CD4-positive, alpha-beta T cell treated with Interleukin-1 beta for 1 hour (primary cell): Measurements from ENCODE around the gene S100A12.

Source experiments
- DNase-seq, 2 donors: peaks; one replicate each; pipeline ENCODE4 v3.0.0-alpha.2; 2020 to 2022

S100A12 gene

GRCh38 chr1:153365696-153366095, 9.7 kb downstream of the S100A12 start:
- DNase-seq, result no peak

DNA sequence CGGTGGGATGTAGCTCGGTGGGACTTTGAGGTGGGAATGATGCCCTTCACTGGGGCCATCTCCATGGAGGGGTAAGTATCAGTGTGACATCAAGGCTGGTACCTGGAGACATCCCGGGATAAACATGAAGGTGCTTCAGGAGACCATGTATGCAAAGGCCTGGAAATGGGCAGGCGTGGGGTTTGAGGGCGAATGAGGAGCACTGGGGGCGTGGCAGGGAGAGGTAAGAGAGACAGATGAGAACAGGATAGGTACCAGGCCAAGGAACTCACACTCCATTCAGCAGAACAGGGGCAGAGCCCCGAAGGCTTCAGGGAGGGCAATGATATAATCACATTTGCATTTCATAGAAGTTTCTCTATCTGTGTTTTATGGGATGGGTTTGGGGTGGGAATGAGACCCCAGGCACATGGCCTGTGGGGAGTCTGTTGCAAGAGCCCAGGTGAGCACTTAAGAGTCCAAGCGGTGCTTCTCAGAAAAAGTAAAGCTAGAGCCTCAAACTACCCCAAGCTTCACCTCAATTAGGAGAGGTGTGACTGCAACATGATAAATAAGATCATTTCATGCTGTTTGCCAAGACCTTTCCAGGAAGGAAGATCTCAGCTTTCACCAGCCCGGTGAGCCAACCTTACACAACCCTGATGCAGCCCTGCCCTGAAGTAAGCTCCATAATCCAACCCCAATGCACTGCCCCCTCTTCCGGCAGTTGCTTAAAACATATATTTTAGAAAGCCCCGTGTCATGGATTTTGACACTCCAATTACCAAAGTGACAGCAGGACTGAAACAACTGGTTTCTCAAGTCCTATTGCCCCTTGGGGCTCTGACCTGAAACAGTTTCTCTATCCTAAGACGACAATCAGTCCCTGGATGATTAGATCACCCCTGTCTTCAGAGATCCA, 10.4 kb downstream of the S100A12 start:
- no peak for DNase-seq

GRCh38 chr1:153364156-153364555, 11.3 kb downstream of the S100A12 start:
- DNase-seq, result no peak

GRCh38 chr1:153363641-153364040, 11.8 kb downstream of the S100A12 start:
- DNase-seq, result no peak

DNA sequence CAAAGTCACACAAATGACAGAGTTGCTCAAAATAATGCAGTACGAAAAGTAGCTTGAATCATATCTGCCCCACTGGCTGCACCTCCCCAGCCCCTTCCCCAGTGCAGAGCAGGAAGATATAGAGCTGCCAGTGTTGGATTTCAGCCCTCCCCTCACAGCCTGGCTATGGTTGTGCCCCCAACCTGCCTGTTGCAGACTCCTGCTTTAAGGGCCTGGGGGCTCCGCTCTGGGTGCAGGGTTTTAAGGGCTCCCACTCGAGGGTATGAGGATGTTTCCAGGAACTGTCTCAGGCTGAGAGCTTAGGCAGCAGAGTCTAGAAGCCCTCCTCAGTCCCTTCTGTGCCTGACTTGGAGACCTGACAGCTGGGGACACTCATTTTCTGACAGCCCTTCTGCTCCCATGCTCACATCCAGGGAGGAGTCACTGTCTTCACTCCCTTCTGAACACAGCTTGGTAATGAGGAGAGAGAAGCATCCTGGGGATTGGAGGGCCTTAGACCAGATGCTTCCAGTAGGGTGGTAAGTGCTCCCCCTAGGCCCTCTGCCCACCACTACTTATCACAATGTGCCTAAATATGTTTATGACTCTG, 13.1 kb downstream of the S100A12 start:
- DNase-seq, result no peak

- no peak for DNase-seq
Observed at GRCh38 chr1:153361480-153362109, 13.8 kb downstream of the S100A12 start.

- DNase-seq, result no peak
Observed at GRCh38 chr1:153360592-153361479, 14.6 kb downstream of the S100A12 start.

GRCh38 chr1:153360190-153360589, 15.2 kb downstream of the S100A12 start:
- DNase-seq, result no peak

DNA sequence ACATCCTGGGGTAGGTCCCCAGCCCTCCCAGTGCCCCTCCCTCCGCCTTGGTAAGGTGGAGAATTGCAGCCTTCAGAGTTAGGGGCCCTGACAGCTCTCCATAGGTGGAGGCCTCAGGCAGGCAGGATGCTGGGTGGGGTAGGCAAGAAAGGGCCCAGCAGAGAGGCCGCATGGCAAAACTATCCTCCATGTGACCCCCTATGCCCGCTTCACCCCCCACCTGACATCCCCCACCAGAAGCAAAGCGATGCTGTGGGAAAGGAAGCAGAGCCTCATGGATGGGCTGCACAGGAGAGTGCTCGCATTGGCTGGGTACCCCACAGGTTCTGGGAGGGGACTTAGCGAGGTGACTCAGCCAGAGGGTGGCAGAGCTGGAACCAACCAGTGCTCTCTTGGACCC, 16.2 kb downstream of the S100A12 start:
- no peak for DNase-seq

DNA sequence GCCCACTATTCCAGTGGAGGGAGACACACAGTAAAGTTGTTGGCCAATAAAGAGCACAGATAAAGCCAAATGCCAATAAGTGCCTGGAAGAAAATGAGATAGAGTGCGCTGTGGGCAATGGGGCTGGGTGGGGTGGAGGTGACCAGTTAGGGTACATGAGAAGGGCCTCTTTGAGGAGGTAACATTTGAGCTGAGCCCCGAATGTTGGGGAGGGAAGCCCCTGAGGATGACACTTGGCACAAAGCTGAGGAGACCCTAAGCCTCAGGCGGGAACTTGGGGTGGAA, 16.8 kb downstream of the S100A12 start:
- DNase-seq, result no peak

DNA sequence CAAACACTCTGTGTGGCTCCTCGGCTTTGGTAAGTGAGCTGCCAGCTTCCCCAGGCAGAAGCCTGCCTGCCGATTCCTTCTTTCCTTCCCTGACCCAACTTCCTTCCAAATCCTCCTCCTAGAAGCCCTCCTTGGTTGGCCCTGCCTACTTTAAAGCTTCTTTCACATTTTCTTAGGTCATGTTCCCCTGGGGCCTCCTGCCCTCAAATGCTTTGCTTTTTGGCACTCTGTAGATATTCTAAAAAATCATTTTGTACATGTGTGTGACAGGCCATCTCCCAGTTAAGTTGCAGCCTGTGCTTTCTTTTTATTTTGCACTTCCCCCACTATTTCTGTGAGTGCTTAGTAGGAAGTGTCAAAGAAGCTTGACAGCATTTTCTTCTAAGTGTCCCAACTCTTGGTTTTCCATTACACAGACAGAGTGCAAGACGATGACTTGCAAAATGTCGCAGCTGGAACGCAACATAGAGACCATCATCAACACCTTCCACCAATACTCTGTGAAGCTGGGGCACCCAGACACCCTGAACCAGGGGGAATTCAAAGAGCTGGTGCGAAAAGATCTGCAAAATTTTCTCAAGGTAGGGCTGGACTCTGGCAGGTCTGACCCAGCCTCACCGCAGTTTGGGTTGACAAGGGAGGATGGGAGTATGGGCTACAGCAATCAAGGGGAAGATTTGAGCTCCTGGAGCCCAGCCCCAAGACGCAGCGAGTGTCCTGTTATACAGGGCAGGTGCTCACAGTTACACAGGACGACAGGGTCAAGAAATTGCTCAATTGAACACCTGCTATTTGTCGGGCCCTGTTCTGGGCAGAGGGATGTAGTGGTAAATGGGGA, 17.3 kb downstream of the S100A12 start, which contains the start of gene S100A9:
Gene S100A9 (plus strand): TSS at position 2 of the 838 bp plus-strand sequence. CDS start 430 bp downstream, at position 432.
- DNase-seq, result no peak

DNA sequence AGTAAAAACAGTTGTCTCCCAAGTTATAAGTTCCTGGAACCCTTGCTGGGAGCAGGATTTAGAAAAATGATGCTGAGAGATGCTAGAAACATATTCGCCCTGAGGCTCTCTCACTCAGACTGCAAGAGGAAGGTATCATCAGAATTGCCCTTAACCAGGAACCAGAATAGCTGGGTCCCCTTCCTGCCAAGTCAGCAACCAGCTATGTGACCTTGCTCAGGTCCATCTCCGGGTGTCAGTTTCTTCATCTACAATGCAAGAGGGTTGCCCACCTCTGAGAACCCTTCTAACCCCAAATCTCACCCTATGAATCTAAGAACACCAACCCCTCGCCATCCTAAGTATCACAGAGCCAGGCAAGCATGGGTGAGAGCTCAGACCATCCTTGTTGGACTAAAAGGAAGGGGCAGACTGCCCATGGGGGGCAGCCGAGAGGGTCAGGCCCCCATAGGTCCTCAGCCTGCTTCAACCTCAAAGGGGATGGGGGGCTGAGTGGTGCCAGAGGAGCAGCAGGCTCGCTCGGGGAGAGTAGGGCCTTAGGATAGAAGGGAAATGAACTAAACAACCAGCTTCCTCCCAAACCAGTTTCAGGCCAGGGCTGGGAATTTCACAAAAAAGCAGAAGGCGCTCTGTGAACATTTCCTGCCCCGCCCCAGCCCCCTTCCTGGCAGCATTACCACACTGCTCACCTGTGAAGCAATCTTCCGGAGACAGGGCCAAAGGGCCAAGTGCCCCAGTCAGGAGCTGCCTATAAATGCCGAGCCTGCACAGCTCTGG, 18.2 kb downstream of the S100A12 start:
- peak; percentile 13 to 61 for DNase-seq

DNA sequence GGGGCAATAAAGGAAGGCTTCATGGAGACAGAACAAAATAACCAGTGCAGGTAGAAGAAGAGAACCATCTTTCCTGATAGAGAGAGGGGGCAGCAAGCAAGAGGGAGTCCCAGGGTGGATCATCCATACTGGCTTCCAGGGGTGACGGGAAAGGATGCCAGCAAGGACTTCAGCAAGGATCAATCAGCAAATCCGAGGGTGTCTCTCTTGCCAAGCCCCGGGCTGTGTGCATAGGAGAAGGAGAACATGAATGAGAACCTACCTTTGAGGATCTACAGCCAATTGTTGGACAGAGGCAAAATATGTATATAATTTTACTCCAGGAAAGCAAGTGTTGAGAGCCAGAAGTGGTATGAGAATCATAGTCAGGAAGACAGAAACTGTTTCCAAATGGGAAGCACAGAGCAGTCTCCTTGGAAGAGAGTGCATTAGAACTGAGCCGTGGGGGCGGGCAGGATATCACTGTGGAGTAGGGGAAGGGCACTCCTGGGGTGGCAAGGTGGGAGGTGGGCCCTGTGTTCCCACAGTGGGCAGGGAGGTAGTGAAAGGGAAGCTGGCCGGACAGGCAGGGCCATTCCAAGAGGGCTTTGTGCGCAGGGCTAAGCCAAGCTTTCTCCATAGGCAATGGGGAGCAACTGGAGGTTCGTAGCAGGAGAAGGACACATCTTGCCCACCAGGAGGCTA, 18.9 kb downstream of the S100A12 start:
- no peak for DNase-seq

GRCh38 chr1:153355445-153356071, 19.9 kb downstream of the S100A12 start:
- DNase-seq, result peak; percentile 40 to 69

DNA sequence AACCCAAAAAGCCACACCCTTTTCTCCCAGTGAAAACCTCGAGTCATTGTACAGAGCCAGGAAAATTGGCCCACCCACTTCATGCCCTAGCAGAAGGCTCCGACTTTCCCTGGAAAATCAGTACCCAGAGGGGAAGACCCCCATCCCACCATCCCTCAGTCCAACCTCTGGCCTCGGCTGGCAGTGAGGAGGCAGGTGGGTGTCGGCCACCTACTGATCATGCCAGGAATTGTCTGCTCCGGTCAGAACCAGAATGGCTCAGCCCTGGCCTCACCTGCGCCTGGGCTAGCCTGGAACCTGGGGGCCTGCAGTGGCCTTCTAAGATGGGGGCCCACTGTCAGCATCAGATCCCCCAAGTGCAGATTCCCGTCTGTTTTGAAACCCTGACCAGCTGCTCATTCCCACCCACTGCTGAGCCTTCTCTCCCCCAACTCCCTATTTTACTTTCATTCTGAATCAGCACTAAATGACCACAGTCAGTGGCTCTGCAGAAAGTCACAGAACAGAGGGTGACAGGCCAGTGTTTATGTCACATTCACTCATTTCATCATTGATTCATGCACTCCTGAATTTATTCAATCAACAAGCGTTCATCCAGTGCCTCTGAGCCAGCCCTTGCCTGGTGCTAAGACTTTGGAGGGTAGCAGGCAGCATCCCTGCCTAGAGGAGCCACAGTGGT, 20.8 kb downstream of the S100A12 start:
- DNase-seq, result no peak

DNA sequence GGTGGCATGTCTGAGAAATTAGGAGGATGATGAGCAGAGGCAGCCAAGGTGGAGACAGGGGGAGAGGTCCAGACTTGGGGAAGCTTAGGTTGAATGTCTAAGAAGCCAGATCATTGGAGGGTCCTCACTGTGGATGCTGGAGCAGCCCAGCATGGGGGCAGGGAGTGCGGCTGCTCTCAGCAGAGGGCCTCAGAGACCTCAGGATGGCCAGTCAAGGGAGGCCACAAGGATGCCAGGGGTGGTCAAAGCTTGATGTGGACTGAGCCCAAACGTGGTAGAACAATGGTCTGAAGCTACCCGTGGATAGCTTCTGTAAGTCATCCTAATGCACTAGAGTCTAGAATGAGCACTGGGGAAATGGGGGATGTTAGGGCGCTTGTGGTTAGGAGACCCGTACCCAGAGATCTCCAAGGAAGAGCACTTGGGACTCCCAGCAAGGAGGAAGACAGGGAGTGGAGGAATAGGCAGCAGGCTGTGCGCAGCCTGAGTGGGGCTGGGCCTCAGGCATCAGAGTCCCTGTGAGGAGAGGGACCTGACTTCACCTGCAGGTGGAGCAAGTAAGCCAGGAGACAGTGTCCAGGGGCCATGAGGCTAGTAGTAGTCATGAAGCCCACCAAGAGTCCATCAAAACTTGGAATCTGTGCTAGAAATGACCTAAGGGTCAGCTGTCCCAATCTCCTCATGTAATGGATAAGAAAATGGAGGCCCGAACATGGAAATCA, 22.0 kb downstream of the S100A12 start:
- no peak for DNase-seq

- DNase-seq, result peak; percentile 53 to 60
Observed at GRCh38 chr1:153352523-153352922, 22.9 kb downstream of the S100A12 start.

GRCh38 chr1:153350321-153350957, 25.0 kb downstream of the S100A12 start:
- DNase-seq, result no peak
